OCI-LY1 (cell line): ENCODE measurements around the gene PKP3.

ENCODE experiments used
- H2AFZ ChIP-seq: fragments of 200-600 bp; sonication (generic), shearing (Covaris generic); 2 replicates; pipeline ENCODE4 v1.6.0; 2014; ENCODE audit warnings: antibody characterized with exemption, mild to moderate bottlenecking, low read length
- H3F3A ChIP-seq: fragments of 200-600 bp; sonication (generic), shearing (Covaris generic); 2 replicates; pipeline ENCODE4 v1.6.0; 2014; ENCODE audit warnings: mild to moderate bottlenecking, antibody characterized with exemption, low read length, moderate library complexity; ENCODE audit not compliant: insufficient read depth
- H3K27ac ChIP-seq: fragments of 200-600 bp; sonication (generic); 2 replicates; pipeline ENCODE4 v1.5.1; 2014; ENCODE audit warnings: low read length, mixed run types, mild to moderate bottlenecking, low read depth; ENCODE audit not compliant: poor library complexity, severe bottlenecking
- H3K27me3 ChIP-seq: fragments of 200-600 bp; sonication (generic); 2 replicates; pipeline ENCODE4 v1.6.0; 2014; ENCODE audit warnings: antibody characterized with exemption, mild to moderate bottlenecking, low read length, moderate library complexity; ENCODE audit not compliant: insufficient read depth
- H3K36me3 ChIP-seq: fragments of 200-600 bp; sonication (generic); 2 replicates; pipeline ENCODE4 v1.6.1; 2014; ENCODE audit warnings: mild to moderate bottlenecking, antibody characterized with exemption, low read length, moderate library complexity, mixed read lengths; ENCODE audit not compliant: insufficient read depth
- H3K4me1 ChIP-seq: fragments of 200-600 bp; sonication (generic); 2 replicates; pipeline ENCODE4 v1.5.1; 2014; ENCODE audit warnings: mild to moderate bottlenecking, low read length, moderate library complexity; ENCODE audit not compliant: insufficient read depth, severe bottlenecking
- H3K4me2 ChIP-seq: fragments of 200-600 bp; sonication (generic), shearing (Covaris generic); 2 replicates; pipeline ENCODE4 v1.6.1; 2014; ENCODE audit warnings: low read length
- H3K4me3 ChIP-seq: fragments of 200-600 bp; sonication (generic); 2 replicates; pipeline ENCODE4 v1.5.1; 2014; ENCODE audit warnings: low read length, low read depth, mild to moderate bottlenecking, mixed read lengths; ENCODE audit not compliant: poor library complexity, severe bottlenecking
- H3K79me2 ChIP-seq: fragments of 200-600 bp; shearing (Covaris generic); 2 replicates; pipeline ENCODE4 v1.6.1; 2016; ENCODE audit warnings: mixed run types, low read length, mixed read lengths; ENCODE audit not compliant: insufficient read depth
- H3K9ac ChIP-seq: fragments of 200-600 bp; sonication (generic), shearing (Covaris generic); 2 replicates; pipeline ENCODE4 v1.6.1; 2014; ENCODE audit warnings: mild to moderate bottlenecking, low read length, mixed read lengths
- H3K9me2 ChIP-seq: fragments of 200-600 bp; sonication (generic), shearing (Covaris generic); 2 replicates; pipeline ENCODE4 v1.6.1; 2014; ENCODE audit warnings: low read depth, mild to moderate bottlenecking, low read length, mixed read lengths
- H3K9me3 ChIP-seq: fragments of 200-600 bp; shearing (Covaris generic); 2 replicates; pipeline ENCODE4 v1.6.1; 2014; ENCODE audit warnings: low read length, mixed read lengths
- H4K20me1 ChIP-seq: fragments of 200-600 bp; sonication (generic), shearing (Covaris generic); 2 replicates; pipeline ENCODE4 v1.6.0; 2016; ENCODE audit warnings: mild to moderate bottlenecking, low read length; ENCODE audit not compliant: insufficient read depth
- EZH2 ChIP-seq: fragments of 200-600 bp; sonication (generic), shearing (Covaris generic); IDR thresholded peaks from 2 replicates; pipeline ENCODE4 v1.8.0; 2017; ENCODE audit warnings: borderline replicate concordance, mixed run types, mild to moderate bottlenecking, antibody characterized with exemption, low read length, moderate library complexity, mixed read lengths
- TF ChIP-seq, protein P1 (sequence below): fragments of 200-600 bp; sonication (generic), shearing (Covaris generic); IDR thresholded peaks from 2 replicates; pipeline ENCODE4 v1.5.1; 2017; ENCODE audit warnings: mild to moderate bottlenecking, antibody characterized with exemption, low read length, moderate library complexity, mixed read lengths

Gene PKP3

DNA sequence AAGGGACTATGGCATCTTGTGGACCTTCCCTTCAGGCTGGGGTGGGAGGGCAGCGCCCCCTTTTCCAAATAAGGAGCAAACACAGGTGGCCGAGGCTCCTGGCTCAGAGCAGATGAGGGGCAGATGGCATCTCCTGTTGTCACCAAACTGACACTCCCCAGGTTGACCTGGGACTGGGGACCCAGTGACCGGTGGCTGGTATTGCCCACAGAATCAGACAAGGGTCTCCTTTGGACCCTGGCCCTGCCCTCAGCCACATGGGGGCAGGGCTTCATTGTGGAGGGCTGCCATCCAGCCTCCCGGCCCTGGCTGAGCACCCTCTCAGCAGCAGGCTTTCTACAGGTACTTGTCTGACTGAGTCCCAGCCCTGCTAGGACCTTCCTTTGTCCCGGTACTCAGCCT, 21.6 kb downstream of the PKP3 start:
- Histone ChIP-seq H3K27me3 (no peaks in the 10 kb centered on the region), H3K9me3 (no peaks in the 10 kb centered on the region), H3K36me3 (no peaks in the 10 kb centered on the region), H3K27ac (no peak overlapping the region), H3K4me2 (no peak overlapping the region), H3K9me2 (no peaks in the 10 kb centered on the region), H3F3A (no peaks in the 10 kb centered on the region), H3K4me3 (no peak overlapping the region), H2AFZ (no peak overlapping the region), H3K9ac (no peak overlapping the region), H4K20me1 (no peaks in the 10 kb centered on the region), H3K4me1 (no peaks in the 10 kb centered on the region), H3K79me2 (no peaks in the 10 kb centered on the region)
- TF ChIP-seq EZH2: no peak
- TF ChIP-seq, protein P1, sequence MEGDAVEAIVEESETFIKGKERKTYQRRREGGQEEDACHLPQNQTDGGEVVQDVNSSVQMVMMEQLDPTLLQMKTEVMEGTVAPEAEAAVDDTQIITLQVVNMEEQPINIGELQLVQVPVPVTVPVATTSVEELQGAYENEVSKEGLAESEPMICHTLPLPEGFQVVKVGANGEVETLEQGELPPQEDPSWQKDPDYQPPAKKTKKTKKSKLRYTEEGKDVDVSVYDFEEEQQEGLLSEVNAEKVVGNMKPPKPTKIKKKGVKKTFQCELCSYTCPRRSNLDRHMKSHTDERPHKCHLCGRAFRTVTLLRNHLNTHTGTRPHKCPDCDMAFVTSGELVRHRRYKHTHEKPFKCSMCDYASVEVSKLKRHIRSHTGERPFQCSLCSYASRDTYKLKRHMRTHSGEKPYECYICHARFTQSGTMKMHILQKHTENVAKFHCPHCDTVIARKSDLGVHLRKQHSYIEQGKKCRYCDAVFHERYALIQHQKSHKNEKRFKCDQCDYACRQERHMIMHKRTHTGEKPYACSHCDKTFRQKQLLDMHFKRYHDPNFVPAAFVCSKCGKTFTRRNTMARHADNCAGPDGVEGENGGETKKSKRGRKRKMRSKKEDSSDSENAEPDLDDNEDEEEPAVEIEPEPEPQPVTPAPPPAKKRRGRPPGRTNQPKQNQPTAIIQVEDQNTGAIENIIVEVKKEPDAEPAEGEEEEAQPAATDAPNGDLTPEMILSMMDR: no peak

DNA sequence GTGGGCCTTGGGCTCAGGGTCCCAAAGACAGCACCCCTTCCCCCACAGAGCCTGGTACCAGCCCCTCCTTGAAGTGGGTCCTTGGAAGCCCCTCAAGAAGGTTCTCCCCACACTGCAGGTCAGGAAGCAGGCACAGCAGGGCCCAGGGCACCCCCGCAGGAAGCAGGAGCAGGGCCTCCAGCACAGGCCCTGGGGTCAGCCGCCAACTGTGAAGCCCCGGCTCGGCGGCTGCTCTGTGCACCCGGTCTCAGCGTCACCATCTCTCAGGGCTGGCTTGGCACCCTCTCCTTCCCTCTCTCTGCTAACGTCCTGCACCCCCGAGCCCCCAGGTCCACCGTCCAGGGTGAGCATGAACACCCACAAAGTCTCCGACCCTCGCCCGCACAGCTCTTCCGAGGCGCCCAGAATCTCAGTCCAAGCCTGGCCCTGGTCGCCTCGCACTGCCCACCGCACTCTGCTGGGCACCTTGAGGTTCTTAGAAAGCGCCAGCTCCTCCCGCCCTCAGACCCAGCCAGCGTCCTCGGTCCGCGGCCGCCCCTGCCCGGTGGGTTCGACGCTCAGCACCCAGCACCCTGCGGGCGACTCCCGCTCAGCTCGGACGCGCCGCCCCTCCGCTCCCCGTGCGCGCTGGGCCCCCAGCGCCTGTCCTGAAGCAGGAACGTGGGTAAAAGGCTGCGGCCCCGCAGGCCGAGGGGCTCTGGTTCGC, 22.2 kb downstream of the PKP3 start:
- no peak overlapping the region for H3K4me3 ChIP-seq
- no peaks in the 10 kb centered on the region for H3K27me3 ChIP-seq
- H2AFZ ChIP-seq: no peak overlapping the region
- no peaks in the 10 kb centered on the region for H3K9me3 ChIP-seq
- H3K4me2 ChIP-seq: no peak overlapping the region
- H3K9me2 ChIP-seq: no peaks in the 10 kb centered on the region
- no peaks in the 10 kb centered on the region for H3K4me1 ChIP-seq
- no peaks in the 10 kb centered on the region for H4K20me1 ChIP-seq
- H3K79me2 ChIP-seq: no peaks in the 10 kb centered on the region
- TF ChIP-seq, protein P1: no peak
- TF ChIP-seq EZH2: no peak
- no peak overlapping the region for H3K9ac ChIP-seq
- H3K36me3 ChIP-seq: no peaks in the 10 kb centered on the region
- H3F3A ChIP-seq: no peaks in the 10 kb centered on the region
- H3K27ac ChIP-seq: no peak overlapping the region

DNA sequence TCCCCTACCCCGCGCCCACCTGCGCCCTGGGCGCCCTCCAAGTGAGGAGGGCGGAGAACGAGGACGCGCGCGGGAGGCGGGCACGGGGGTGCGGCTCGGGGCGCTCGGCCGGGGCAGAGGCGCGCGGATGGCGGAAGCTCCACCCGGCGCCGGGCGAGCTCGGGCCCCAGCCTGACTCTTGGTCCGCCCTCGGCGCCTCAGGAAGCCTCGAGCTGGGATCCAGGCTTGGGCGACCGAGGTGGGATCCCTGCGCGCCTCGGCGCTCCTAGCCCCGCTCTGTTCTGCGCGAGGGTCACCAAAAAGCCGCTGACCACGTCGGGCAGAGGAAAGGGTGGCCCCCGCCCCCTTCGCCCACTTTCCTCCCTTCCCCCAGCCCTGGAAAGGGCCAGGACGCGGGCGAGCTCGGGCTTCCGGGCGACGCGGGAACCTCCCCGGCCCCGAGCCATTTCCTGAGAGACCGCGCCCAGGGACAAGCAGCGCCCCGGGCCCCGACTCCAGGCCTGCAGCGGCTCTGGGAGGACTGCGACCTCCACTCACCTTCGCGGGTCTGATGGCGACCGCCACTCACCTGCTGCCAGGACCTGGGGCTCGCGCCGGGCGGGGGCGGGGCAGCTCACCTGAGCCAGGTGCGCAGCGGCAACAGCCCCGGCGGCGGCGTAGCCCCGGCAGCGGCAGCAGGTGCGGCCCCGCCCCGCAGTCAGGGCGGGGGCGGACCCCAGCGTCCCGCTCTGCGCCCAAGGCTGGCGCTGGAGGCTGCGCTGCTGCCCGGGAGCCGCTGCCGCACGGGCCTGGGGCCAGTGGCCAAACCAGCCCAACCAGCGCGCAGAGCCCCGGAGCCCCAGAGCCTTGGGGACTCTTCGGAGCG, 23.0 kb downstream of the PKP3 start:
- no peaks in the 10 kb centered on the region for H3K9me2 ChIP-seq
- H2AFZ ChIP-seq: no peak overlapping the region
- H3F3A ChIP-seq: no peaks in the 10 kb centered on the region
- H3K27me3 ChIP-seq: no peaks in the 10 kb centered on the region
- H3K9me3 ChIP-seq: no peaks in the 10 kb centered on the region
- no peak overlapping the region for H3K4me2 ChIP-seq
- no peaks in the 10 kb centered on the region for H3K4me1 ChIP-seq
- H4K20me1 ChIP-seq: no peaks in the 10 kb centered on the region
- H3K79me2 ChIP-seq: no peaks in the 10 kb centered on the region
- no peak overlapping the region for H3K4me3 ChIP-seq
- H3K9ac ChIP-seq: no peak overlapping the region
- no peak overlapping the region for H3K27ac ChIP-seq
- TF ChIP-seq, protein P1: no peak
- TF ChIP-seq EZH2: no peak
- H3K36me3 ChIP-seq: no peaks in the 10 kb centered on the region
